DMS153 (cell line): ENCODE measurements around the gene KCNH1.
A peak's percentile ranks its signal among the peaks of the same experiment; 100 is the strongest.

Experiments used
- DNase-seq: peaks from one replicate; lab custom pipeline; 2025; lab: John Stamatoyannopoulos, UW

KCNH1 gene

GRCh38 chr1:210814382-210815123, 319.4 kb downstream of the KCNH1 start:
- DNase-seq = no peak

- DNase-seq = no peak
Measured at GRCh38 chr1:210801501-210801900, 332.4 kb downstream of the KCNH1 start.

DNA sequence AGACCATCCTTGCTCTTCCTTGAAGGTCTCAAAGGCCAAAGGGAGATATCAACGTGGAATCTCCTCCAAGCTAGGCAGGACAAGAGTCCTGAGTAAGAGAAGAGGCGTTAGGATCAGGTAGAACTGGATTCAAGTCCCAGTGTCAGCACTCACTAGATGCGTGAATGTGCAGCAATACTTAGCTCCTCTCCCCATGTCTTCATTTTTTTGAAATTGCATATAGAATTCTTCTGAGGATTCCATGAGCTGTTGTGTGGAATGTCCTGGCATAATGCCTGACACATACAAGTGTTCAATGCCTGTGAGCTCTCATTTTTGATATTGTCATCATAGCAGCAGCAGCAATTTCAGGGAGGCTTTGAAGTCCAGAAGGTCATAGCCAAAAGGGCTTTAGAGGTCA, 333.2 kb downstream of the KCNH1 start:
- DNase-seq = no peak

DNA sequence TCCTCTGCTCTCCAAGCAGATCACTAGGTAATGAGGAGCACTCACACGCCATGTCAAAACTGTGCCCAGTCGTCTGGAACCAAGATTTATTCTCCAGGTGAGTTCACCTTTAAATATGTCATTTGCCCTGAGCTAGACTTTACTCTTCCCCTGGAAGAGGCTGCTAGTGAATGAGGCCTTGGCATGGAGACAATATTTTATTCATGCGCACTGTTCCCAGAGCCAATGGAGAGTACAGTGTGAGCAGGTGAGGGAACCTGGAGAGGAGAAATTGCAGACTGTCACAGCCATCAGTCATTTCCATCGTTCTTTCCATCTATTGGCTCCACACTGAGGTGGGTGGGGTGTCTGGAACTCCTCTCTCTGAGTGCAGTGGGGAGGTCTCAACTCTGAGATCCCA, 333.6 kb downstream of the KCNH1 start:
- peak; percentile 92 for DNase-seq

DNA sequence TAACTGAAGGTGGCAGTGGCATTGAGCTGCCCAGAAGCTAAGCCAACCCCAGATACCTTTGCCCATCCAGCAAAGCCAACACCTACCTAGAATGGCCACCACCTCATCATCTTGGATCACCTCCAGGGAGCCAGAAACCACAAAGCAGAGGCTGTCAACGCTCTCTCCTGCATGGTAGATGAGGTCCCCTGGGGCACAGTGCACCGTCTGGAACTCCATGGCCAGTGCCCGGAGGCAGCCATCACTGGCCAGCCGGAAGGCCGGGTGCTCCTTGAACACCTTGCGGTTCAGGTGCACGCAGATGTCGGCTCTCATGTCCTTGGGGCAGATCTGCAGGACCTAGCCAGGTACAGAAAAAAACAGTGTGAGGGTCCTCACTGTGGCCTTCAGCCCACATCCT, 336.5 kb downstream of the KCNH1 start:
- no peak for DNase-seq

DNA sequence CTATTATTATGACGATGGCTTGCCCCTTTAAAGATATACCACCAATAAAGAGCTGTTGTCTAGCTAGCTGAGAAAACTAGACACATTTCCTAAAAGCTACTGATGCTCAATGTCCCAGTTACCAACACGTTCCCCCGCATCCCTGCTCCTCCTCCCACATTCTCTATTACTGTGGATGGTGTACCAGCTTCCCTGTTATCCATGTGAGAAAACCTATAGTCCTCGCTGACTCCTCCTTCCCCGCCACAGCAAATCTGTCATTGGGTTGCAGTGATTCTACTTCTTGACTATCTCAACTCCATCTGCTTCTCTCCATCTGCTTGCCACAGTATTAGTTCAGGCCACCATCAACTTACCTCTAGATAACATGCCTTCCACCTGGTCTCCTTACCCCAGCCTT, 337.5 kb downstream of the KCNH1 start:
- no peak for DNase-seq

DNA sequence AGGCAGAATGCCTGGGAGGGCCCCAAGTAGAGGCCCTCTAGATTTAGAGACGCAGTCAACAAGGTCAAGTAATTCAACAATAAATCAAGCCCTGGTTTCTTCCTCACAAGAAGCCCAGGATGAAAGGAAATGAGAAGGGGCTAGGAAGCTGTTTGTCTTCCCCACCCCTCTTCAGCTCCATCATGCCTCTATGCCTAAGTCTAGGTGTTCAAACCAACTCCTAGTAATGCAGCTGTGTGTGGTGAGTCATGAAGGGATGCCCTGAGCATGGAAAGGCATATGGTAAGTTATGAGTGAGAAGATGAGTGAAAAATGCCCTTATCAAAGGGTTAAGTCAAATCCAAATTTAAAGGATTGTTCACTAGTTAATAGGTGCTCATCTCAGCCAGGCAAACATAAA, 339.5 kb downstream of the KCNH1 start:
- no peak for DNase-seq

GRCh38 chr1:210792250-210793102, 341.5 kb downstream of the KCNH1 start:
- DNase-seq = no peak

DNA sequence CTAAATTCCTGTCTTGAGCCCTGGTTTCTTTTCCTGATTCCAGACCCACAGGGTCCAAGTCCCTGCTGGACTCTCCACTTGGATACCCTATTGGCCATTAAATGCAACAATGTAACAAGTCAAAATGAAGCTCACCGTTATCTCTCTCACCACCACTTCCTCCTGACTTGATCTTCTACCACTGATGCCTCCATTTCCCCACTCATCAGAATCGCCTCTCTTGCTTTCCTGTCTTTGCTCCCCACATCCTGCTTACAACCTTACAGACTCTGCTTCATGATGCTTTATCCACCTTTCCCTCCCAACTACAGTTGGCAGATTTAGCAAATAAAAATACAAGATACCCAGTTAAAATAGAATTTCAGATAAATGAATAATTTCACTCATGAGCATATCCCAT, 343.8 kb downstream of the KCNH1 start:
- DNase-seq = no peak

DNA sequence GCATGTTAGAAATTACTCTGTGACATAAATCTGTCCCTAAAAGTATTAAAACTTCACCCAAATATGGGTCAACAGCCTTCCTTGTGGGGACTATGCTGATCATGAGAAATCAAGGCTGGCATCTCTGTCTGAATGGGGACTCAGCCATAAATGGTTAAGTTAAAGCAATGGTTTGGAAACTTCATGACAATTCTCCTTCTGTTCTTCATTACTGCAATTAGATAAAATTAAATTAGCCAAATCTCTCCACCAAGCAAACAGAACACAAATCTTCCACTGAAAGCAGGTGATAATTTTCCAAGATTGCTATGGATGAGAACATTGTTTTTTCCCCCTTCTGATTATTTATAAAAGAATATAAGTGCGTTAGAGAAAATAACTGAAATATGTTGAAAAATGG, 346.1 kb downstream of the KCNH1 start:
- DNase-seq = no peak

- no peak for DNase-seq
Measured at GRCh38 chr1:210786546-210786945, 347.4 kb downstream of the KCNH1 start.

DNA sequence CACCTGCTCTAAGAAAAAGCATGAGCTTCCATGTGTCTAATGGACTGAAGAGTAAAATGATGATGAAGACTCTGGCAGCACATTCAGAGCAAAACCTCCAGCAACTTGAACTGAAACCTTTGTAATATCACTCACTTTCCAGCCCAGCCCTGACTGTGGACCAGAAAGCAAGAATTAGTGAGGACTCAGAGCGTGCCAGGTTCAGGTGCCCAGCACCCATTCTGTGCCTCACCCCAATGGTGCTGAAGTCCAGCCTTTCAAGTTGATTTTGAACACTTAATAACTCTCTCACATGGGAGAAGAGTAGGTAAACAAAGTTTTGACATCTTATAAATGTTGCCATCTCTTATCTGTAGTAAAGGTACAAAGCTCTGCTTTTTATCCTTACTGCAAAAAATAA, 350.0 kb downstream of the KCNH1 start:
- no peak for DNase-seq

- DNase-seq = no peak
Measured at GRCh38 chr1:210781652-210782051, 352.3 kb downstream of the KCNH1 start.

GRCh38 chr1:210779269-210779668, 354.7 kb downstream of the KCNH1 start:
- DNase-seq = no peak

DNA sequence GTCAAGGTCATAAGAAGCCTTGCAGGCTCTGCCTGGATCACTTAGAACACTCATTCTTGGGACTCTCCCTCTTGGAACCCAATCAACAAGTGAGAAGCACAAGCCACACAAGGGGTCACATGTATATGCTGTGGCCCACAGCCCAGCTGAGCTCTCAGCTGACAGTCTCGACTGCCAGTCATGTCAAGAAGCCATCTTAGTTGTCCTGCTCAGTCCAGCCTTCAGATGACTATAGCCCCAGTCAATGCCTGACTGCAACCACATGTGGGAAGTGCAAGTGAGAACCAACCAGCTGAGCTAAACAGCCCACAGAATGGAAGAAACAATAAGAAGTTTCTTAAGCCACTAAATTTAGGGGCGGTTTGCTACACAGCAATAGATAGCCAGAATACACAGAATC, 356.0 kb downstream of the KCNH1 start:
- DNase-seq = no peak

DNA sequence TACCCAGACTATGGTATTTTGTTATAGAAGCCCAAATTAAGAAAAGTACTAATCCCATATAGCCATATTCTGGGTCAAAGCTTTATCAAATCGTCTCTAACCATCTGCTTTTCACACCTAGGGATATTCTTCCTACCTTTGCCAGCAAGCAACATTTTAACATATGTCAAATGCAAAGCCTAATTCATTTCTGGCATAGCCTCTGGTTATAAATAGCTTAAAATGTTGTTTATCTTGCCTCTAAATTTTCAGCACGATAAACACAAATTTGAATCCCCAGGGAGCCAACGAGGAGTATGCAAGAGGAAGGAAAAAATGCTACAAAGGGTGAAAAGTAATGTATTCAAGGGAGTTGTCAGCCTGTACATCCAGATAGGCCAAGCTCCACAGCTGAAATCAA, 357.2 kb downstream of the KCNH1 start:
- DNase-seq = no peak

DNA sequence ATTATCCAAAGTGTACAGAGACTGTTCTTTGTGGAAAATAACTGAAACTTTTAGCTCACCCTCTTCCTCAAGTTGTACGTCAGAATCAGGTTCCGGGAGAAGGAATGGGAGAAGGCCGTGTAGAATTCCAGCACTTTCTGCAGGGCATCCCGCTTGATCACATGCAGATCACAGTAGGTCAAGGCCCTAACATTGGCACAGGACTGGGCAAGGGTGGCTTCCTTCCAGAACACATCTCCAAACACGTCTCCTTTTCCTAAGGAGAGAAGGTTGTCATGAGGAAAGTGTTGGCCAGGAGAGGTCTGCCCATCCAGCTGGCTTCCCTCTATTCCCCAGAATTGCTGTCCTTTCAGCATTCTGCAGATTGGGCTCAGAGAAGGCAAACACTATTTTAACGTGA, 358.7 kb downstream of the KCNH1 start:
- DNase-seq = no peak

DNA sequence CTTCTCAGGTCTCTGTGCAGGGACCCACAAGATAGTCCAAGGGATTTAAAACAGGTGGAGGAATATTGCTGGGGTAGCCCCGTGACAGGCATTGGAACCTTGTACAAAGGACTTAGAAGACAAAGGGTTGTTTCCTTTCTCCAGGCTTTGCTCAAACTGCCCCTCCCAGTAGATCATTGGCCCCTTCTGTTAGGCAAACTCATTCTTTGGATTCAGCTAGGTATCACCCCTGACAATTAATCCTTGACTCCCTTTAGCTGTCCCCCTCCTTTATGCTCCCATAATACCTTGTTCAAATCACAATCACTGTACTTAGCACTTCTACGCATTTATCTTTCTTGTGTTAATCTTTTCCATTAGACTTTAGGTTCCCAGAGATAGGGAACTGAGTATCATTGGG, 360.5 kb downstream of the KCNH1 start:
- no peak for DNase-seq

- DNase-seq = no peak
Measured at GRCh38 chr1:210771131-210771530, 362.8 kb downstream of the KCNH1 start.

DNA sequence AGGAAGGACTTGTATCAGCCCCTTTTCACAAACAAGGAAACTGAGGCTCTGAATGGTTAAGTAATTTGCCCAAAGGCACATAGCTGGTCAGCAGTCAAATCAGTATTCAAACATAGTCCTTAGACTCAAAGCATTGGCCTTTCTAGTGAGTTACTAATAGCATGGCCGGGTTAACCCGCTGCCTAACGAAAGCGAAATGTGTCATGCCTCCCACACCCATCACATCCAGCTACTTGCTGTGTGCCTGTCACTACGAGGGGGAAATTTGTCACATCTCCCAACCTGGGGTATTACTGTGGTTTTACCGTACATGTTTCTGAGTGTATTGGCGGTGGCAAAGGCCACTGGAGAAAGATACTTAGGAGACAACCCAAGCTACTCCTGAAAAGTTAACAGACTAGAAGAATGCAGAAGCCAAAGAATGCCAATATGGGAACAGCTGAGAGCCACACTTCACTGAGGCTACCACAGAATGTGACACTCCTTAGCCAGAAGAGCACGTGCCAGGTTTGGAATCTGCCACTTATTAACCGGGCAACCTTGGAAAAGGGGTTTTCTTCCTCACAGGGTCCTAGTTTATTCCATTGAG, 363.5 kb downstream of the KCNH1 start:
- no peak for DNase-seq

- no peak for DNase-seq
Measured at GRCh38 chr1:210769473-210769872, 364.5 kb downstream of the KCNH1 start.

DNA sequence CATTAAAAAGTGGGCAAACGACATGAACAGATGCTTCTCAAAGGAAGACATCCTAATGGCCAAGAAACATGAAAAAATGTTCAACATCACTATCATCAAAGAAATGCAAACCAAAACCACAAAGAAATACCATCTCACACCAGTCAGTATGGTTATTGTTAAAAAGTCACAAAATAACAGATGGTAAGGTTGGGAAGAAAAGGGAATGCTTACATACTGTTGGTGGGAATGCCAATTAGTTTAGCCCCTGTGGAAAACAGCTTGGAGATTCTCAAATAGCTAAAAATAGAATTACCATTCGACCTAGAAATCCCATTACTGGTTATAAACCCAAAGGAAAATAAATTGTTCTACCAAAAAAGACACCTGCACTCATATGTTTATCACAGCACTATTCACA, 369.4 kb downstream of the KCNH1 start:
- DNase-seq = no peak

GRCh38 chr1:210758761-210759160, 375.2 kb downstream of the KCNH1 start:
- DNase-seq = no peak
